GM12801 (cell line): Measurements from ENCODE around the gene FYN.

Experiments used
- TF ChIP-seq, protein P1 (sequence below): IDR thresholded peaks from one replicate; pipeline ENCODE4 v1.5.1; 2011; ENCODE audit warnings: control low read depth; ENCODE audit not compliant: insufficient read length; ENCODE audit errors: extremely low read depth

Gene FYN

DNA sequence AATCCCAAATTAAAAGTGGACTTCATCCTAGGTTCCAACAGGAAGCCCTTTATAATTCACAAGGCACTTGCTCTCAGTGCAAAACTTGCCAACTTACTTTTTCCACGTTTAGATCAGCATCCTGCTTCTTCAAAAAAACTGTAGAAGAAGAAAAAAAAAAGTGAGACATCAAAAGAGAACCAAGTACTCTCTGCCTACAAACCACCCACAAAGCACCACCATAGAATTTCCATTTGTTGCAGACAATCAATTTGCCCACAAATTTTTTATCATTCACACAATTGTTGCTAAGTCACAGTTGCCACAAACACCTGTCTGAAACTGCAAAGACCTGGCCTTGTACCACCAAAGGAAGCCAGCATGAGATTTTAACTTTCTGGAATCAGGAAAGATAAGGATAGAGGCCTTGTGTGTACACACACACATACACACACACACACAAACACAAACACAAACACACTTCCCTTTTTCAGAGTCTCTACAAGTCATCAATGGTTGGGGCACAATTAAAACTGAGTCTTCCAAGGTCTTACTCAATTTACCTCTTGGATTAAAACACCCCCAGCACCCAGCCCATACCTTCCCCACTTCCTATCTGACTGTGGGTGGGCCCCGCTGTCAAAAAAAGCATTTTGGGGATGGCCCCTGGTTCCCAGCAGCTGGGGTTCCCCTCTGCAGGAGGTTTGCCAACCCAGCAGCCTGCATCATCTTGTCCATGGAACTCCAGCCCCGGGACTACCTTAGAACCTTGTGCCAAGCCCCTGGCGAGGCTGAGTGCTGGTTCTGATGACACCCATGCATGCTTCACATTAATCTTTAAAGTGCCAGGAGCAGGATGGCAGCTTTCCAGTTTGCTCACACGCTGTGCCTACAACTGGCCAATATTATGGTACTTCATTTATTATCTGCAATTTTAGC, 26.5 kb downstream of the FYN start:
- TF ChIP-seq, protein P1, sequence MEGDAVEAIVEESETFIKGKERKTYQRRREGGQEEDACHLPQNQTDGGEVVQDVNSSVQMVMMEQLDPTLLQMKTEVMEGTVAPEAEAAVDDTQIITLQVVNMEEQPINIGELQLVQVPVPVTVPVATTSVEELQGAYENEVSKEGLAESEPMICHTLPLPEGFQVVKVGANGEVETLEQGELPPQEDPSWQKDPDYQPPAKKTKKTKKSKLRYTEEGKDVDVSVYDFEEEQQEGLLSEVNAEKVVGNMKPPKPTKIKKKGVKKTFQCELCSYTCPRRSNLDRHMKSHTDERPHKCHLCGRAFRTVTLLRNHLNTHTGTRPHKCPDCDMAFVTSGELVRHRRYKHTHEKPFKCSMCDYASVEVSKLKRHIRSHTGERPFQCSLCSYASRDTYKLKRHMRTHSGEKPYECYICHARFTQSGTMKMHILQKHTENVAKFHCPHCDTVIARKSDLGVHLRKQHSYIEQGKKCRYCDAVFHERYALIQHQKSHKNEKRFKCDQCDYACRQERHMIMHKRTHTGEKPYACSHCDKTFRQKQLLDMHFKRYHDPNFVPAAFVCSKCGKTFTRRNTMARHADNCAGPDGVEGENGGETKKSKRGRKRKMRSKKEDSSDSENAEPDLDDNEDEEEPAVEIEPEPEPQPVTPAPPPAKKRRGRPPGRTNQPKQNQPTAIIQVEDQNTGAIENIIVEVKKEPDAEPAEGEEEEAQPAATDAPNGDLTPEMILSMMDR: no peak

DNA sequence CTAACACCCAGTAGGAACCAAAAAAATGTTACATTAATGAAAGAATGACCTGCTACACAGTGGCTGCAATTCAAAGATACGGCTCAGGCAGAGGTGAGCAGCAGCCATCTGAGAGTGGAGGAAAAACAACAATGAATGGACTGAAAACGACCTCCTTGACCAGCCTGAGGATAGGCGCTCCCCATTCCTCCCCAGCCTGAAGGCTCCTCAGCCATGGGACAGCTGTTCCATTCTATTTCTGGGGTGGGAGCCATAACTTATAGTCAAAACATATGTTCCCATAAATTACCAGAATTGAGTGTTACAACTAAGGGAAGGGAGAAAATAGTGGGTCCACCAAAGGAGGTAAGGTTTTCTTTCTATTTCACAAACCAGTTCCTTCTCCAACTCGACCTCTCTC, 27.2 kb downstream of the FYN start:
- TF ChIP-seq, protein P1: no peak

DNA sequence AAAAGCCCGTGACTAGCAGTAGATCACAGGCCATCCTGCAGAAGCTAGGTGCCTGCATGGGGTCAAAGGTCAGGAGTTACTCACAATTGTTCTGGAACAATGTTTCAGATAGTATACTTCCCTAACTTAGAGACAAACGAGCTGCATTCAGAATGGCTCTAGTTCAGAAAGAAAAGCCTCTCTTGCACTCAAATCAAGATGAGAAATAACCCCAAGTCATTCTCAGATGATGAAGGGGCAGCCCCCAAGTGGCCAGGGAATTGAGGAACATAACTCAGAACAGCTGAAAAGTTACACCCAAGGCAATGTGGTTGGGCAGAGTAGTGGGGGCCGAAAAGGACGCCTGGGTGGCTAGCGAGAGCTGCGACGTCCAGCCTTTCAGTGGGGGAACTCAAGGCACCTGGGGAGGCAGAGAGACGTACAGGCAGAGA, 27.8 kb downstream of the FYN start:
- TF ChIP-seq, protein P1: no peak

DNA sequence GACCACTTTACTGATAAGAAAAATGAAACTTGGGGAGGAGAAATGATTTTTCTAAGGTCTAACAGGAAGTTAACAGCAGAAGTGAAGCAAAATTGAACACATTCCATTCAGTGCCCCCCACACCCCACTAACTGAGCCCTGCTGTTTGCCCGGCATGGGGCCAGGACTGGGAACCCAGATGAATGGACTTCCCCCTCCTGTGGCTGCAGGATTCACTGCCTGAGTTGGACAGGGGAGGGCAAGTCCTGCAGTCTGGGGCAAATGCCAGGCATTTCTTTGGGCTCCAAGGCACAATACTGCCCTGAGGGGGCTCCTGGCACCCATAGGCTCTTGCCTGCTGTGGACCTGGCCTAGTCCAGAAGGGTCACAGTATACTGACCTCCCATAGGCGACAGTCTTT, 28.3 kb downstream of the FYN start:
- TF ChIP-seq, protein P1: no peak

DNA sequence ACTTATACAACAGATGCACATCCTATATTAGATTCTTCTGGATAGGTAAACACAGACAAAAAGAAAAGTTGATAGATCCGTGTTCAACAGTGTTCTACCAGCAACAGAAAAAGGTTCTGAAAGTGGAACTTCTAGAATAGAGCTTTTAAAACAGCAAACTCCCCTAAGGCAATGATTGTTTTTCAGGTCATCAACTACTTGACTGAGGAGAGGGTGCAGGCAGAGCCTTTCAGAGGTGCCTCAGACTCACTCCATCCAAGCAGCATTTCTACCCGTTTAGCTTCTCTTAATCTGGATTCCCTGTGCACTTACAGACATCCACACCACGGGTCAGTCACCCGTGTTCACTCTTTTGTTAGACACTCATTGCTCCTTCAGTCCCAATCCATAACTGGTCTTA, 28.9 kb downstream of the FYN start:
- TF ChIP-seq, protein P1: no peak

DNA sequence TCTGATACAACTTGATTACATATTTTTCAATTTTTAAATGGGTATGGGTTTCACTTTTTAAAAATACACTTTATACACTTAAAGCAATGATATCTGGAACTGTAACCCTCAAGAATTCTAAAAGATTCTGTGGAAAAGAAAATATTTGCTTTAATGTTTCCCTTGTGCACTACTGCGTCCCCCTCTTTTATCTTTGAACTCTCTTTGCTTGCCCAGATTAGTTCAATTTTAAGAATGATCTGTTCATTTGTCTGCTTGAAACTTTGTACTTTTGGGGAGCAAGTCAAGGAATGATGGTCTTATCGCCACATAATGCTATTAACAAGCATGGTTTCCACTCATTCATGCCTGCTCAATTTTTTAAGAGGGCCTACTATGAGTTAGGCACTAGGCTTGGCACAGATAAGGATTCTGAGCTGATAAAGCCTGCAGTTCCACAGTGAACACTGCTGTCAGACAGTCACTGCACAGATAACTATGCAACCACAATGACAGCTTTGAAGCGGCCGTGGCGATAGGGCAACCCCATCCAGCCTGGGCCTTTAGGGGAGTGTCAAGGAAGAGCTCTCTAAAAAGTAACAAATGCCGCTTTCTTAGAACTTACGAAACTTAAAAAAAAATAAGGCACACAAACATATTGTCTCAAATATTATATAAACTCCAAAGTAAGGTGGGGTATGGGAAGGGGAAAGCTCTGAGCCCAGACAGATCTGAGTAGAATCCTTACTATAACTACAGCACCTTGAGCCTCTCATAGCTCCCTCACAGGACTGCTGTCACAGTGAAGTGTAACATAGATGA, 29.7 kb downstream of the FYN start:
- TF ChIP-seq, protein P1: no peak

DNA sequence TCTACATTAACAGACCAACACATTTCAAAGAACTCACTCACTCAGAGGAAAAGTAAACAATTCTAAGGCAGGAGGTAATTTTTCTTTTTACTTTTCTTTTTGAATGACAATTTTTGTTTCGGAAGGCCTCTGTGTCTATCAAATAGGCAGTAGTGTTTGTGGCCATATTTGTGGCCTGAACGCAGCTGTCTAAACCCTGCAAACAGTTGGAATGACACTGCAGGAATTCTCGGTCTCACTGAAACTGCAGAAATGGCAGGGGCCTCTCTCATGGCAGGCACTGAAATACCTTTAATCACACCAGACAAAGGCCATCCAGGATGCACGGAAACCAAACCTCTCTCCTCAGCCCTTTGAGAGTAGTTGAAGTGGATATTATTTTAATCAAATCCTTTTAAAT, 30.4 kb downstream of the FYN start:
- TF ChIP-seq, protein P1: no peak
